Suprapubic skin (tissue), 4 donors: ENCODE results near the gene ZNF423. TPM values are rescaled to one million over a fixed set of nuclear protein-coding genes. Genes with fewer than 3 reads are reported as not detected.

Experiments used
- DNase-seq, 2 donors: peaks; one replicate each; pipeline ENCODE4 v3.0.0-alpha.2; 2019; ENCODE audit warnings: low spot score in 2 of 2
- H3K27ac ChIP-seq: fragments of 200-600 bp; sonication (generic); one replicate; pipeline ENCODE4 v1.5.1; 2019
- H3K27me3 ChIP-seq: fragments of 200-600 bp; sonication (generic); one replicate; pipeline ENCODE4 v1.5.1; 2019
- H3K36me3 ChIP-seq: fragments of 200-600 bp; sonication (generic); one replicate; pipeline ENCODE4 v1.5.1; 2019
- H3K4me1 ChIP-seq: fragments of 200-600 bp; sonication (generic); one replicate; pipeline ENCODE4 v1.5.1; 2019
- H3K4me3 ChIP-seq: fragments of 200-600 bp; sonication (generic); one replicate; pipeline ENCODE4 v1.5.1; 2019; ENCODE audit warnings: mild to moderate bottlenecking
- H3K9me3 ChIP-seq: fragments of 200-600 bp; sonication (generic); one replicate; pipeline ENCODE4 v1.5.1; 2019
- EP300 ChIP-seq: sonication (generic); formaldehyde crosslinking; IDR thresholded peaks from one replicate; pipeline ENCODE4 v1.6.1; 2017; ENCODE audit warnings: antibody characterized with exemption
- POLR2A ChIP-seq, 2 donors: fragments of 450-650 bp; IDR thresholded peaks; one replicate each; pipeline ENCODE4 v1.6.1; 2017; ENCODE audit warnings: antibody characterized with exemption in 2 of 2, mild to moderate bottlenecking in 2 of 2, moderate library complexity in 2 of 2
- POLR2AphosphoS5 ChIP-seq, 3 donors: sonication (generic); formaldehyde crosslinking; IDR thresholded peaks; one replicate each; pipeline ENCODE4 v1.6.1; 2017; ENCODE audit warnings: antibody characterized with exemption in 3 of 3
- WGBS: methylation state at CpG from one replicate; pipeline ENCODE4 v1.1.5; 2018; 5-methylcytosine and 5-hydroxymethylcytosine counted together
- total RNA-seq, 4 donors: library from RNA; depleted of rRNA; stranded (reverse); fragments of >200 nt; gene quantifications; one replicate each; pipeline ENCODE4 v1.1.0, GENCODE V29; 2016
- TF ChIP-seq, protein P1 (sequence below), 2 donors: fragments of 200-600 bp in 1 of 2; fragments of 450-650 bp in 1 of 2; sonication (generic) in 1 of 2; IDR thresholded peaks; one replicate each; pipeline ENCODE4 v1.5.1; 2016 to 2019; ENCODE audit warnings: antibody characterized with exemption in 2 of 2, mild to moderate bottlenecking in 1 of 2, moderate library complexity in 1 of 2

Gene ZNF423
- total RNA-seq, 4 donors from 2014 or later = 1.3 to 5.3 (median 1.9) TPM

GRCh38 chr16:49750341-49751000 lies 105.4 kb downstream of the ZNF423 start:
- H3K27me3 ChIP-seq = no peaks in the 10 kb centered on the region
- peaks cover 27% of the 10 kb centered on the region for H3K4me1 ChIP-seq
- WGBS = 39% methylated on average over 14 of the region's 15 CpGs
- DNase-seq = no peak
- no peak overlapping the region for H3K4me3 ChIP-seq
- no peaks in the 10 kb centered on the region for H3K36me3 ChIP-seq
- H3K9me3 ChIP-seq = no peaks in the 10 kb centered on the region
- TF ChIP-seq POLR2A (IDR thresholded peaks at IDR 0.05) (no peak), POLR2AphosphoS5 (IDR thresholded peaks at IDR 0.05) (no peak)
- TF ChIP-seq, protein P1, sequence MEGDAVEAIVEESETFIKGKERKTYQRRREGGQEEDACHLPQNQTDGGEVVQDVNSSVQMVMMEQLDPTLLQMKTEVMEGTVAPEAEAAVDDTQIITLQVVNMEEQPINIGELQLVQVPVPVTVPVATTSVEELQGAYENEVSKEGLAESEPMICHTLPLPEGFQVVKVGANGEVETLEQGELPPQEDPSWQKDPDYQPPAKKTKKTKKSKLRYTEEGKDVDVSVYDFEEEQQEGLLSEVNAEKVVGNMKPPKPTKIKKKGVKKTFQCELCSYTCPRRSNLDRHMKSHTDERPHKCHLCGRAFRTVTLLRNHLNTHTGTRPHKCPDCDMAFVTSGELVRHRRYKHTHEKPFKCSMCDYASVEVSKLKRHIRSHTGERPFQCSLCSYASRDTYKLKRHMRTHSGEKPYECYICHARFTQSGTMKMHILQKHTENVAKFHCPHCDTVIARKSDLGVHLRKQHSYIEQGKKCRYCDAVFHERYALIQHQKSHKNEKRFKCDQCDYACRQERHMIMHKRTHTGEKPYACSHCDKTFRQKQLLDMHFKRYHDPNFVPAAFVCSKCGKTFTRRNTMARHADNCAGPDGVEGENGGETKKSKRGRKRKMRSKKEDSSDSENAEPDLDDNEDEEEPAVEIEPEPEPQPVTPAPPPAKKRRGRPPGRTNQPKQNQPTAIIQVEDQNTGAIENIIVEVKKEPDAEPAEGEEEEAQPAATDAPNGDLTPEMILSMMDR (IDR thresholded peaks at IDR 0.05) = no peak
- no peak overlapping the region for H3K27ac ChIP-seq

- no peaks in the 10 kb centered on the region for H3K27me3 ChIP-seq
- no peaks in the 10 kb centered on the region for H3K9me3 ChIP-seq
- 70% methylated on average over 9 of the region's 9 CpGs for WGBS
- no peak for DNase-seq
- peaks cover 21% of the 10 kb centered on the region for H3K4me1 ChIP-seq
- H3K4me3 ChIP-seq = no peak overlapping the region
- H3K27ac ChIP-seq = no peak overlapping the region
- no peaks in the 10 kb centered on the region for H3K36me3 ChIP-seq
- no peak for TF ChIP-seq POLR2AphosphoS5 (IDR thresholded peaks at IDR 0.05)
- TF ChIP-seq, protein P1 (IDR thresholded peaks at IDR 0.05) = no peak
Measured at GRCh38 chr16:49749816-49750215, 106.1 kb downstream of the ZNF423 start.

DNA sequence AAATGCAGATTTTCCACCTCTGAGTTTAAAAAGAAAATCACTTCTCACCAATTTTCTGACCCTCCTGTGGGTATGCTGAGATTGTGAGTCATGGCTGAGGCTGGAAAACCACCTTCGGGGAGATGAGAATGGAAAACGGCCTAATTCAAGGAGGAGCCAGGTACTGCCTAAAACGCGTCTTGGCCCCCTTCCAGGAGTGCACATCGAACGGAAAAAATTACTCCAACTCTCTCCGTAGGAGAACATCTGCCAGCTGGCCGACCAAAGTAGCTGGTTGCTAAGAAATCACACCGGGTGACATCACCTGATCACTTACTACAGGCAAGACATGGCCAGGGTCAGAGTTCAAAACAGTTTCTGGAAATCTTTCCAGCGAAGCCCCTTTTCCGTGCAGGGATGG lies 107.6 kb downstream of the ZNF423 start:
- no peak overlapping the region for H3K4me3 ChIP-seq
- DNase-seq = no peak
- H3K4me1 ChIP-seq = peaks cover 13% of the 10 kb centered on the region
- 36% methylated on average over 11 of the region's 11 CpGs for WGBS
- H3K36me3 ChIP-seq = no peaks in the 10 kb centered on the region
- no peaks in the 10 kb centered on the region for H3K27me3 ChIP-seq
- no peak for TF ChIP-seq POLR2AphosphoS5 (IDR thresholded peaks at IDR 0.05)
- TF ChIP-seq, protein P1 (IDR thresholded peaks at IDR 0.05) = no peak
- TF ChIP-seq POLR2A (IDR thresholded peaks at IDR 0.05) = no peak
- TF ChIP-seq EP300 = no peak
- H3K27ac ChIP-seq = no peak overlapping the region
- no peaks in the 10 kb centered on the region for H3K9me3 ChIP-seq

DNA sequence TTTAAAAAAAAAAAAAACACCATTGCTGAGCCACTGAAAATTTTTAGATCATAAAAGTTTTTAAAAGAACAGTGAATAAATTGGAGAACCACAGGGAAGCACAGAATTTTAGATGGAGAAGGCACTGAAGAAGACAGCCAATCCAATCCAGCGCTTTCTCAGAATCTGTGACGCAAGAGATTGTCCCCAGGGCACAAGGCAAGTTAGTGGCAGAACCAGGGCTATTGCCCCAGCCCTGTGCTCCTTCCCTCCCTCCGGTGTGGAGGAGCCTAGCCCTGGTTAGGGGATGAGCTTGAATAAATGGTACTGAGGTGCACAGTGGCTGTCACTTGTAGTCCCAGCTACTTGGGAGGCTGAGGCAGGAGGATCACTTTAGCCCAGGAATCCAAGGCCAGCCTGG lies 108.3 kb downstream of the ZNF423 start:
- 83% methylated on average over 3 of the region's 3 CpGs for WGBS
- Histone ChIP-seq H3K4me3 (no peak overlapping the region), H3K27ac (no peak overlapping the region), H3K36me3 (no peaks in the 10 kb centered on the region), H3K9me3 (no peaks in the 10 kb centered on the region), H3K4me1 (peaks cover 13% of the 10 kb centered on the region), H3K27me3 (no peaks in the 10 kb centered on the region)
- DNase-seq = no peak
- no peak for TF ChIP-seq POLR2A (IDR thresholded peaks at IDR 0.05)

DNA sequence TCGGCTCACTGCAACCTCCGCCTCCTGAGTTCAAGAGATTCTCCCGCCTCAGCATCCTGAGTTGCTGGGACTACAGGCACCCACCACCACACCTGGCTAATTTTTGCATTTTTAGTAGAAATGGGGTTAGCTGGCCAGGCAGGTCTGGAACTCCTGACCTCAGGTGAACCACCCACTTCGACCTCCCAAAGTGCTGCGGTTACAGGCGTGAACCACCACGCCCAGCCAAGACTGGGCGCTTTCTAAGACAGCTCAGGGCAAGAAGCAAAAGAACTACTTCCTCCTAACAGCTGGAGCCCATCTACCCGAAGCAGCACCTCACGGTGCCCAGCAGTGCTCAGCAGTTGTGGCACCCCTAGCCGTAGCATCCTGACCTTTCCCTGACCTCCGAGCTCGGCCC lies 109.4 kb downstream of the ZNF423 start:
- Histone ChIP-seq H3K27ac (no peak overlapping the region), H3K36me3 (no peaks in the 10 kb centered on the region), H3K4me1 (peaks cover 13% of the 10 kb centered on the region), H3K9me3 (no peaks in the 10 kb centered on the region), H3K4me3 (no peak overlapping the region), H3K27me3 (no peaks in the 10 kb centered on the region)
- 89% methylated on average over 13 of the region's 13 CpGs for WGBS
- no peak for TF ChIP-seq POLR2A (IDR thresholded peaks at IDR 0.05)
- TF ChIP-seq, protein P1 (IDR thresholded peaks at IDR 0.05) = no peak
- no peak for TF ChIP-seq POLR2AphosphoS5 (IDR thresholded peaks at IDR 0.05)
- no peak for TF ChIP-seq EP300
- DNase-seq = no peak

GRCh38 chr16:49745311-49745747 lies 110.6 kb downstream of the ZNF423 start:
- Histone ChIP-seq H3K27ac (no peak overlapping the region), H3K27me3 (no peaks in the 10 kb centered on the region), H3K4me3 (no peak overlapping the region), H3K4me1 (peaks cover 9% of the 10 kb centered on the region), H3K36me3 (no peaks in the 10 kb centered on the region), H3K9me3 (no peaks in the 10 kb centered on the region)
- WGBS = 87% methylated on average over 11 of the region's 11 CpGs
- DNase-seq = no peak
- TF ChIP-seq POLR2A (IDR thresholded peaks at IDR 0.05) (no peak), EP300 (no peak), POLR2AphosphoS5 (IDR thresholded peaks at IDR 0.05) (no peak)
- TF ChIP-seq, protein P1 (IDR thresholded peaks at IDR 0.05) = no peak
